ENCODE data around the gene IPO13. TPM values are rescaled to one million over a fixed set of nuclear protein-coding genes. Genes with fewer than 3 reads are reported as not detected.

Gene IPO13
- total RNA-seq, 1 experiment from 2014 or later: 25.0 TPM

DNA sequence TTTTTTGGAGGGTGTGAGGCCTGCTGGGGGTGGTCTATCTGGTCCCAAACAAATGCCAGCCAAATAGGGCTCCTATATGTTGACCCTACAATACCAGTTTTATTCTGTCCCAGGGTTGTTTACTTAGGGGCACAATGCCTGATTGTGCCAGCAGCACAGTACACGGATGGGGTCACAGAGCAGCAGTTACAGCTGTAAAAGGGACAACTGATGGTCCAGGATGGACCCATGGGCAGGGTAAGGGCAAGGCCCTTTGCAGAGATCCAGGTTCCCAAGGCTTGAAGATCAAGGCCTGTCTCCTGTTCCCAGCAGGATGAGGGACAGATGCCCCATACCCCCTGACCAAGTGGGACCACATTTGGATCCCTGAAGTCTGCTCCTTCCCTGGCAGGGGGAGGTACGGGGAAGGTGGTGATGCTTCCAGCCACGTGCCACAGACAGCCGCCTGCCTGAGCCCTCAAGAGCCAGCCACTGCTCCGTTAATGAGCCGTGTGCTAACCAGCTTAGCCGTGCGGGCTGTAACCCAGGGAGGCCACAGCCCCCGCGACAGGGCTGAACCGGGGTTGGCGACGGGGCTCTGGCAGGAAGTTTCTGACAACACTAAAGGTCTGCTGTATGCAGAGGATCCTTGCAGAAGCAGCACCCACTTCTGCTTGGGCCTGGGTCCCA is 66.3 kb downstream of the IPO13 start:
- ChIA-PET POLR2A (ENCODE audit: unreplicated experiment) (interaction anchor here (0.9 kb wide), 1 partner anchor 10 kb away, joined by 3 read pairs; no protein-coding TSS in a partner anchor), CTCF (interaction anchor here (0.8 kb wide), 1 partner anchor 24 kb away, joined by 3 read pairs; no protein-coding TSS in a partner anchor)
- no peak for DNase-seq
- Histone ChIP-seq H4K20me1 (ENCODE audit: insufficient read depth) (peaks cover 31% of the 10 kb centered on the region; the same call in 1 of the 2 replicates), H3F3A (ENCODE audit: insufficient read depth, low read depth) (peaks cover 7% of the 10 kb centered on the region; the same call in 1 of the 2 replicates), H3K4me2 (no peak overlapping the region), H3K79me2 (ENCODE audit: low read depth) (no peaks in the 10 kb centered on the region), H3K4me1 (replicated peaks; ENCODE audit: insufficient read depth) (no peaks in the 10 kb centered on the region), H3K9me3 (ENCODE audit: insufficient read depth, low read depth) (no peaks in the 10 kb centered on the region), H3K9me2 (ENCODE audit: insufficient read depth) (no peaks in the 10 kb centered on the region), H3K27ac (no peak overlapping the region), H3K4me3 (no peak overlapping the region), H3K27me3 (ENCODE audit: insufficient read depth, low read depth) (no peaks in the 10 kb centered on the region), H2AFZ (no peak overlapping the region), H3K36me3 (ENCODE audit: low read depth) (peaks cover 6% of the 10 kb centered on the region; the same call in 1 of the 2 replicates)
- intact Hi-C loops (cut with micrococcal nuclease; ENCODE audit: unreplicated experiment): no loop called here
- no peak for TF ChIP-seq EZH2 (IDR thresholded peaks at IDR 0.05; ENCODE audit: low read depth)
- TF ChIP-seq, protein P1, sequence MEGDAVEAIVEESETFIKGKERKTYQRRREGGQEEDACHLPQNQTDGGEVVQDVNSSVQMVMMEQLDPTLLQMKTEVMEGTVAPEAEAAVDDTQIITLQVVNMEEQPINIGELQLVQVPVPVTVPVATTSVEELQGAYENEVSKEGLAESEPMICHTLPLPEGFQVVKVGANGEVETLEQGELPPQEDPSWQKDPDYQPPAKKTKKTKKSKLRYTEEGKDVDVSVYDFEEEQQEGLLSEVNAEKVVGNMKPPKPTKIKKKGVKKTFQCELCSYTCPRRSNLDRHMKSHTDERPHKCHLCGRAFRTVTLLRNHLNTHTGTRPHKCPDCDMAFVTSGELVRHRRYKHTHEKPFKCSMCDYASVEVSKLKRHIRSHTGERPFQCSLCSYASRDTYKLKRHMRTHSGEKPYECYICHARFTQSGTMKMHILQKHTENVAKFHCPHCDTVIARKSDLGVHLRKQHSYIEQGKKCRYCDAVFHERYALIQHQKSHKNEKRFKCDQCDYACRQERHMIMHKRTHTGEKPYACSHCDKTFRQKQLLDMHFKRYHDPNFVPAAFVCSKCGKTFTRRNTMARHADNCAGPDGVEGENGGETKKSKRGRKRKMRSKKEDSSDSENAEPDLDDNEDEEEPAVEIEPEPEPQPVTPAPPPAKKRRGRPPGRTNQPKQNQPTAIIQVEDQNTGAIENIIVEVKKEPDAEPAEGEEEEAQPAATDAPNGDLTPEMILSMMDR (conservative IDR thresholded peaks at IDR 0.05): no peak
- BruUV-seq (replicated peaks): no TSS peak

DNA sequence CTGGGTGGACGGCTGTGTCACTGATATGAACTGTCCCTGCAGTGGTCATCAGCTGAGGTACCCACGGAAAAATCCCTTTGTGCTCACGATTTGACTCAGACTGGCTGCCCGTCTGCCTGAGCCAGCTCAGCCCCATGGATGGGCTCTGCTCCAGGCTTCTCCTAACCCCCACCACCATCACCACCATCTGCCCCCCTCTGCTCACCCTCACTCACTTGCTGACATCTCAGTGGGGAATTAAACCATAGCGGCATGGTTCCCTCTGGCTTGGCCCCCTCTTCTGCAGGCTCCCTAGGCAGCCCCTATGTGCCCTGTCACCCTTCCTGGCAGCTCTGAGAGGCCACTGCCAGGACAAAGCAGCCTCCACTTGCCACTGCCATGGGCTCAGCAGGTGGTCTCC is 67.2 kb downstream of the IPO13 start:
- 0 out of 2 replicates have a peak, but pooled peaks cover under 1% of the 10 kb centered on the region for H3F3A ChIP-seq (ENCODE audit: insufficient read depth, low read depth)
- H3K4me2 ChIP-seq: no peak overlapping the region
- H3K79me2 ChIP-seq (ENCODE audit: low read depth): no peaks in the 10 kb centered on the region
- H3K4me1 ChIP-seq (replicated peaks; ENCODE audit: insufficient read depth): no peaks in the 10 kb centered on the region
- DNase-seq: no peak
- peaks cover 31% of the 10 kb centered on the region; the same call in 1 of the 2 replicates for H4K20me1 ChIP-seq (ENCODE audit: insufficient read depth)
- TF ChIP-seq, protein P1 (conservative IDR thresholded peaks at IDR 0.05): no peak
- TF ChIP-seq EZH2 (IDR thresholded peaks at IDR 0.05; ENCODE audit: low read depth): no peak
- H3K27me3 ChIP-seq (ENCODE audit: insufficient read depth, low read depth): no peaks in the 10 kb centered on the region
- POLR2A ChIA-PET (ENCODE audit: unreplicated experiment): interaction anchor here (0.9 kb wide), 1 partner anchor 9 kb away, joined by 3 read pairs; no protein-coding TSS in a partner anchor
- H3K9me3 ChIP-seq (ENCODE audit: insufficient read depth, low read depth): no peaks in the 10 kb centered on the region
- CTCF ChIA-PET: interaction anchor here (0.8 kb wide), 1 partner anchor 23 kb away, joined by 3 read pairs; no protein-coding TSS in a partner anchor
- H2AFZ ChIP-seq: no peak overlapping the region
- H3K27ac ChIP-seq: no peak overlapping the region
- intact Hi-C loops (cut with micrococcal nuclease; ENCODE audit: unreplicated experiment): no loop called here
- no peaks in the 10 kb centered on the region for H3K9me2 ChIP-seq (ENCODE audit: insufficient read depth)
- peaks cover 8% of the 10 kb centered on the region; the same call in 1 of the 2 replicates for H3K36me3 ChIP-seq (ENCODE audit: low read depth)
- no peak overlapping the region for H3K4me3 ChIP-seq
- no TSS peak for BruUV-seq (replicated peaks)

DNA sequence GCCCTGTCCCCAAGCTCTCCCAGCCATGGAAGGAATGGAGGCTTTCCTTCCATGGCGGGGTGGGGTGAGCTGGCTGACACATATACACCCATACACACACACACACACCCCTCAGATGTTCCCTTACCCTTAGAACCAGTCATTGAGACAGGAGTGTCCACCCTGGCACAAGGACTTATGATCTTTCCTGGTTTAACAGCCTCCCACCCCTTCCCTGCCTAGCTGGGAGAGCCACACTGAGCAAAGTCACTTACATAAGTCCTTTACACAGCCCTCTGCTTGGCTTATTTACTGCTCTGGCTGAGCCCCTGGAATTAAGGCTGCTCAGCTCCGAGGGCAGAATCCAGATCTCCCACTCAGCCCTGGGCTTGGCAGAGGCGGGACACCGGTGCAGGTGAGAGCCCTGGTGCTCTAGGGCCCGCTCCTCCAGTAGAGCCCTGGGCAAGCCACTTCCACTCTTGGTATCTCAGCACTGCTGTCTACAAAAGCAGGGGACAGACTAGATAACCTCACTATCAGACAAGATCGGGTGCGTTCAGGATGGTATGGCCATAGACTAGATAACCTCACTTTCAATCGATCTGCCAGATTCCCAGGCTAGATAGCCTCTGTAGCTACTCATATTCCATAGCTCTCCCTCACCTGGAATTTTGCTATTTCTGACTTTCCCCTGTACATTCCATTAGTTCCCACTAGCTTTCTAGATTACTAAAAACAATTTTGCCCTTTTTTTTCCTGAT is 67.8 kb downstream of the IPO13 start:
- H3K9me2 ChIP-seq (ENCODE audit: insufficient read depth): no peaks in the 10 kb centered on the region
- peaks cover 8% of the 10 kb centered on the region; the same call in 1 of the 2 replicates for H3K36me3 ChIP-seq (ENCODE audit: low read depth)
- H2AFZ ChIP-seq: no peak overlapping the region
- no peaks in the 10 kb centered on the region for H3K9me3 ChIP-seq (ENCODE audit: insufficient read depth, low read depth)
- H3K4me2 ChIP-seq: no peak overlapping the region
- no TSS peak for BruUV-seq (replicated peaks)
- no peaks in the 10 kb centered on the region for H3K4me1 ChIP-seq (replicated peaks; ENCODE audit: insufficient read depth)
- H3F3A ChIP-seq (ENCODE audit: insufficient read depth, low read depth): no peaks in the 10 kb centered on the region
- no peak overlapping the region for H3K4me3 ChIP-seq
- H3K79me2 ChIP-seq (ENCODE audit: low read depth): no peaks in the 10 kb centered on the region
- H4K20me1 ChIP-seq (ENCODE audit: insufficient read depth): peaks cover 31% of the 10 kb centered on the region
- intact Hi-C loops (cut with micrococcal nuclease; ENCODE audit: unreplicated experiment): no loop called here
- CTCF ChIA-PET: interaction anchor here (1.1 kb wide), 1 partner anchor 9 kb away, joined by 3 read pairs; no protein-coding TSS in a partner anchor
- H3K27ac ChIP-seq: no peak overlapping the region
- no peak for DNase-seq
- TF ChIP-seq EZH2 (IDR thresholded peaks at IDR 0.05; ENCODE audit: low read depth): no peak
- TF ChIP-seq, protein P1 (conservative IDR thresholded peaks at IDR 0.05): no peak
- H3K27me3 ChIP-seq (ENCODE audit: insufficient read depth, low read depth): no peaks in the 10 kb centered on the region
- POLR2A ChIA-PET (ENCODE audit: unreplicated experiment): interaction anchor here (0.6 to 0.9 kb wide), 2 partner anchors 8 to 15 kb away, joined by 3 to 9 read pairs; no protein-coding TSS in a partner anchor
